RKO (cell line): ENCODE results near the gene KCNT2.
"Not testable (repeated sequence)": the region's sequence is repeated elsewhere in the genome, so short reads cannot be mapped to it uniquely, and the experiment has no call there.

ENCODE experiments used
- DNase-seq: peaks from one replicate; pipeline ENCODE4 v3.0.0-alpha.2; 2016; ENCODE audit warnings: low spot score

Gene KCNT2

GRCh38 chr1:196590012-196590708, 18.1 kb downstream of the KCNT2 start:
- no peak for DNase-seq

GRCh38 chr1:196584696-196585095, 23.5 kb downstream of the KCNT2 start:
- no peak for DNase-seq

- DNase-seq, result no peak
These were observed 30.9 kb downstream of the KCNT2 start for GRCh38 chr1:196577386-196577785.

DNA sequence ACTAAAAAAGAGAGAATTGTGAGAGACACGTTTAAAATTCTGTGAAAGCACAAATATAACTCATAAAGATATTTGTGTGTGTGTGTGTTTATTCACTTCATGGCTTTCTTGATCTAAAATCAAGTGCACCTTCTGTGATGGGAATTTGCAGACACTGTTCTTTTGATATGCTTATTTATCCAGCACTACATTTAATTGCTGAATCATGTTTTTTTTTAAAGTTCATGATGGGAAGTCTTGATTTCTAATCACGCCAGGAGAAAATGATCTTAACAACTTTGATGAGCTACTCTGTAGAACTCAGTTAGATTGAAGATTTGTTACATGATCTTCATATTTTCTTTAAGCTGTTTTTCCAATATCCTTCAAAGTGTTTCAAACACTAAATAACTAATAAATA, 35.0 kb downstream of the KCNT2 start:
- DNase-seq, result no peak

- no peak for DNase-seq
These were observed 41.0 kb downstream of the KCNT2 start for GRCh38 chr1:196567238-196567637.

DNA sequence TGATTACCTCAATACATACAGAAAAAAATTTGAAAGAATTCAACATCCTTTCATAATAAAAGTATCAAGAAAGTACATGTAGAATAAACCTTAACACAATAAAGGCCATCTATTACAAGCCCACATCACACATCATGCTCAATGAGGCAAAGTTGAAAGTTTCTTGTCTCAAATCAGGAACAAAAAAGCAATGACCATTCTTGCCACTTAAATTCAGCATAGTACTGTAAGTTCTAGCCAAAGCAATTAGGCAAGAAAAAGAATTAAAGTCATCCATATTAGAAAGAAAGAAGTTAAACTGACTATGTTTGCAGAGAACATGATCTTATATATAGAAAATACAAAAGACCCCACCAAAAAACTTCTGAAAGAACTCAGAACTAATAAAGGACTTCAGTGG, 44.5 kb downstream of the KCNT2 start:
- no peak for DNase-seq

- no peak for DNase-seq
These were observed 48.9 kb downstream of the KCNT2 start for GRCh38 chr1:196559314-196559713.

- peak; percentile 80 for DNase-seq
These were observed 49.8 kb downstream of the KCNT2 start for GRCh38 chr1:196558411-196558810.

DNA sequence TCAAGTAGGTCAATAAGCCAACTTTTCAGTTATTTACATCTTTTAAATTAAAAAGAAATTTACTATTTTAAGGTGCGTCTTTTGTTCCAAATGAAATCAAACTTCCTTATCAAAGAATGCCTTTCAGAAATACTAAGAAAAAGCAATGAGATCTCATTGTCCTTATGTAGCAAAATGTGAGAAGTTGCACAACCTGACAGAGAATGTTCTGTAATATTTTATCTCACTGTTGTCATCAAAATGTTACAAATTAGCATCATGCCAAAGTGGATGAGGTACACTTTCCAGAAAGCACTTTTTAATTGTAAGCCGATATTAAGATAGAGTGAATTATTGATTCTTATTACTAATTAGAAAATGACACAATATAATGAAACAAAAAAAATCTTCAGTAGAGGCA, 50.4 kb downstream of the KCNT2 start:
- no peak for DNase-seq

- DNase-seq, result no peak
These were observed 57.5 kb downstream of the KCNT2 start for GRCh38 chr1:196550731-196551130.

GRCh38 chr1:196546272-196547111, 61.7 kb downstream of the KCNT2 start:
- no peak for DNase-seq

DNA sequence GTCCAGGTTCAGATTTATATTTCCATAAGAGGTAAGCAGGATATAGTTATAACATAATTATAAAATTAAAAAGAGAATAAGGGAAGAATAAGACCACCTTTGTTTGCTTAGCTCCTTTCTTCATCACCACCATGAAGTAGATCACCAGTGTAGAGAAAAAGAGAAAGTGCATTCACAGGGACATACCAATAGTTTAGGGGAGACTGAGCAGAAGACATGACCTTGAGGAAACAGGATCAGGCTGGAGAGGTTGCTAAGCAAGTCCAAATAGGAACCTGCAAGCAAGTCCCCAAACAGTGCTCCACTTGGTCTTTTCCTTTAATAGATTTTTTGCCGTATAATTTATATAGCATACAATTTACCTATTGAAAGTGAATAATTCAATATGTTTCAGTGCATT, 63.0 kb downstream of the KCNT2 start:
- DNase-seq, result no peak

GRCh38 chr1:196544617-196545016, 63.6 kb downstream of the KCNT2 start:
- no peak for DNase-seq

GRCh38 chr1:196543833-196544232, 64.4 kb downstream of the KCNT2 start:
- no peak for DNase-seq

- no peak for DNase-seq
These were observed 69.8 kb downstream of the KCNT2 start for GRCh38 chr1:196538473-196538872.

DNA sequence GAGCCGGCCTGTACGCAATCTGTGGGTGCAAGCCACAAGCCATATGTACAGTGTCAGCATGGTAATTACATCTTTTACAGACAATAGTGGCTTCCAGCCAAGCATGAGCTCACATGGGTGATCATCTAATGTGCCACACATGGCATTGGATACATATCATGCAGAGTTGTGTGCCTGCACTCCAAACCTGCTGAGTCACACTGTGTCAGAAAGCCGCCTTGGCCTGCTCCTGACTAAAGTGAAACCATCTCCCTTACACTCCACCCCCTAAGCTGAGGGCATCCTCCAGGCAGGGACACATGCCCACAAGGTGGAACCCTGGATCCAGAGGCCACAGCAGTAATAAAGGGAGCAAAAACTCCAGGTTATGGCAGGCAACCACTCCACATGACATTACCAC, 72.5 kb downstream of the KCNT2 start:
- peak; percentile 37 for DNase-seq

- DNase-seq, result no peak
These were observed 76.3 kb downstream of the KCNT2 start for GRCh38 chr1:196531737-196532524.

DNA sequence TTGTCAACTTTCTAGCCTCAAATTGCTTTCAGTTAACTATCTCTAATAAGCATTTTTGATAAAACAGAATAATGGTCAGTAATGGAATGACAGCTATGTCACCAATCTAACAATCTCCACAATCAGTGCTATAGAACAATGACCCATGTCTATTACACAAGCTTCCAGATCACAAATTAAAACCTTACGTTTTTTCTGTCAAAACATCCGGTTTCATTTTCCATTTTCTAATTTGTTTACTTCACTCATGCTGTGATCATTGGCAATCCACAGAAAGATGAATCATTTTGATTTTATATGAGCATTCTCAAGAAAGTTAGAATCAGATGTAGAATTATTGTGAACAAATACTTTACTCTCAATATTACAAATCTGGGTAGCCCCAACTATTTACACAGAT, 80.3 kb downstream of the KCNT2 start:
- no peak for DNase-seq

- not testable (repeated sequence) for DNase-seq
These were observed 85.5 kb downstream of the KCNT2 start for GRCh38 chr1:196522574-196523345.

DNA sequence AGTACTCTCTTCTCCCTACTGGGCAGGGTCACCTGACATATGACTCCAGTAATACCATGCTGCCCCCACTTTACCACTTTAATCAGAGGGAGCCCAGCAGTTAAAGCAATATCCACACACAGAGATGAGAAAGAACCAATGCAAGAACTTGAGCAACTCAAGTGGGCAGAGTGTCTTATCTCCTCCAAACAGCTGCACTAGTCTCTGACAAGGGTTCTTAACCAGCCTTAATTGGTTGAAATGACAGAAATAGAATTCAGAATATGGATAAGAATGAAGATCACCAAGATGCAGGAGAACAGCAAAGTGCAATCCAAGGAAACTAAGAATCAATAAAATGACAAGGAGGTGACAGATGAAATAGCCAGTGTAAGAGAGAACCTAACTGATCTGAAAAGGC, 91.0 kb downstream of the KCNT2 start:
- no peak for DNase-seq

GRCh38 chr1:196516373-196516772, 91.9 kb downstream of the KCNT2 start:
- DNase-seq, result no peak

DNA sequence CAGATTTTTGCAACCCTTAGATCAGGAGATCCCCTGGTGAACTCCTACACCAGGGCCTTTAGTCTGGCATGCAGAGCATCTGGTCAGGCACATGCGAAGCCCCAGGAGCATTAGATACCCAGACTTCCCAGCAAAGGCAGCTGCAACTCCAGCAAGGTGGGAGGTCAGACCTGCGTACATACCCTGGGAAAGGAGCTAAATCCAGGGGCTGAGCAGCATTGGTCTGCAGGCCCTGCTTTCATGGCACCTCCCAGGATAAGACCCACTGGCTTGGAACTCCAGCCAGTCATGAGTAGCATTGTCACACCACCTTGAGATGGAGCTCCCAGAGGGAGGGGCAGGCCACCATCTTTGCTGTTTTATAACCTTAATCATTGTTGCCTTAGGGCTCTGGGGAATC, 92.3 kb downstream of the KCNT2 start:
- DNase-seq, result no peak
